GM12878 (cell line): Measurements from ENCODE around the gene GALK1. TPM values are rescaled to one million over a fixed set of nuclear protein-coding genes. Genes with fewer than 3 reads are reported as not detected.

ENCODE experiments used
- ATAC-seq: fragments of 200-7000 bp; cut with Tn5 transposase; 3 replicates; pipeline ENCODE4 v1.9.1; 2020; ENCODE audit warnings: mild to moderate bottlenecking, moderate library complexity
- BruUV-seq: library from RNA; stranded (reverse); fragments of 400-500 nt; replicated peaks from 2 replicates; lab custom pipeline; 2021; lab: Mats Ljungman, UMichigan
- CTCF ChIA-PET: fragments of 300-600 bp; sonication (Branson Sonifier 250); formaldehyde crosslinking; extraction: SDS; loops from one replicate; lab custom pipeline; 2021; ENCODE audit warnings: inconsistent platforms; lab: Yijun Ruan, JAX
- POLR2A ChIA-PET: fragments of 350-600 bp; formaldehyde crosslinking; extraction: SDS; loops from one replicate; lab custom pipeline; 2021; ENCODE audit warnings: inconsistent platforms; lab: Charles Lee
- RAD21 ChIA-PET: fragments of 300-600 bp; sonication (Branson Sonifier 250); formaldehyde crosslinking; loops from one replicate; lab custom pipeline; 2023; ENCODE audit warnings: antibody characterized with exemption; ENCODE audit not compliant: unreplicated experiment; lab: Charles Lee
- SMC1A ChIA-PET: fragments of 300-600 bp; sonication (Branson Sonifier 250); formaldehyde crosslinking; loops from one replicate; lab custom pipeline; 2023; ENCODE audit not compliant: unreplicated experiment, uncharacterized antibody; lab: Charles Lee
- DNase-seq: peaks from one replicate; pipeline ENCODE4 v3.0.0-alpha.2; 2011; ENCODE audit warnings: low read depth, low spot score
- FAIRE-seq: peaks from 3 replicates; lab custom pipeline; 2011; peaks lifted over from hg19 to GRCh38; lab: Jason Lieb, UNC
- H2AFZ ChIP-seq: 2 replicates; pipeline ENCODE4 v1.6.0; 2011; ENCODE audit warnings: low read depth, low read length, control low read depth; ENCODE audit not compliant: control insufficient read depth
- H3K27ac ChIP-seq: 2 replicates; pipeline ENCODE4 v1.5.1; 2011; ENCODE audit warnings: control low read depth; ENCODE audit not compliant: control insufficient read depth, insufficient read depth
- H3K27me3 ChIP-seq, 2 experiments: replicated peaks in 1 of 2; 2 replicates each; pipeline versions ENCODE4 v1.6.0 to v1.6.1; 2011; ENCODE audit warnings: low read length in 1 of 2; ENCODE audit not compliant: control insufficient read depth in 2 of 2, insufficient read depth in 2 of 2
- H3K36me3 ChIP-seq, 2 experiments: 2 replicates each; pipeline ENCODE4 v1.5.1; 2011; ENCODE audit warnings: low read length in 1 of 2; ENCODE audit not compliant: control insufficient read depth in 2 of 2, insufficient read depth in 2 of 2
- H3K4me1 ChIP-seq: 2 replicates; pipeline ENCODE4 v1.6.1; 2011; ENCODE audit warnings: mild to moderate bottlenecking, low read length, moderate library complexity, mixed read lengths; ENCODE audit not compliant: control insufficient read depth, insufficient read depth
- H3K4me2 ChIP-seq: 2 replicates; pipeline ENCODE4 v1.6.0; 2011; ENCODE audit warnings: control low read depth; ENCODE audit not compliant: control insufficient read depth, insufficient read depth
- H3K4me3 ChIP-seq: fragments of 200-600 bp; sonication (generic); 2 replicates; pipeline ENCODE4 v1.5.1; 2016
- H3K79me2 ChIP-seq: 2 replicates; pipeline ENCODE4 v1.6.0; 2011; ENCODE audit warnings: low read length; ENCODE audit not compliant: control insufficient read depth, insufficient read depth
- H3K9ac ChIP-seq: 2 replicates; pipeline ENCODE4 v1.8.0; 2011; ENCODE audit warnings: low read length, control low read depth, mixed read lengths; ENCODE audit not compliant: control insufficient read depth, insufficient read depth
- H3K9me3 ChIP-seq: replicated peaks from 3 replicates; pipeline ENCODE4 v1.5.1; 2011; ENCODE audit warnings: mild to moderate bottlenecking, low read length; ENCODE audit not compliant: control insufficient read depth, insufficient read depth
- H4K20me1 ChIP-seq: 2 replicates; pipeline ENCODE4 v1.6.0; 2011; ENCODE audit not compliant: control insufficient read depth, insufficient read depth
- BHLHE40 ChIP-seq, 2 experiments: fragments of 450-650 bp in 1 of 2; IDR thresholded peaks; 2 replicates each; pipeline ENCODE4 v1.6.1; 2011 to 2017; ENCODE audit warnings: low read depth in 2 of 2, borderline replicate concordance in 1 of 2, improper control_type of control experiment in 1 of 2, low read length in 1 of 2, mild to moderate bottlenecking in 1 of 2
- GATAD2B ChIP-seq: fragments of 450-650 bp; conservative IDR thresholded peaks from 2 replicates; pipeline ENCODE4 v1.6.1; 2017; ENCODE audit warnings: low read depth, mild to moderate bottlenecking, moderate library complexity
- IKZF2 ChIP-seq, 2 experiments: fragments of 450-650 bp; IDR thresholded peaks; 2 replicates each; pipeline ENCODE4 v1.6.1; 2017; ENCODE audit warnings: mild to moderate bottlenecking in 2 of 2, moderate library complexity in 2 of 2
- IRF3 ChIP-seq: fragments of 450-650 bp; IDR thresholded peaks from 2 replicates; pipeline ENCODE4 v1.6.1; 2014; ENCODE audit warnings: mild to moderate bottlenecking
- NFYA ChIP-seq: IDR thresholded peaks from 2 replicates; pipeline ENCODE4 v1.6.1; 2011; ENCODE audit warnings: low read depth, mild to moderate bottlenecking, low read length, improper control_type of control experiment, borderline replicate concordance
- PAX8 ChIP-seq: fragments of 450-650 bp; IDR thresholded peaks from 2 replicates; pipeline ENCODE4 v1.6.1; 2017; ENCODE audit warnings: mild to moderate bottlenecking, moderate library complexity
- POLR2AphosphoS5 ChIP-seq: IDR thresholded peaks from 2 replicates; pipeline ENCODE4 v1.6.1; 2011; ENCODE audit warnings: mild to moderate bottlenecking, low read length, inconsistent platforms
- RELA ChIP-seq: fragments of 450-650 bp; IDR thresholded peaks from 2 replicates; pipeline ENCODE4 v1.8.0; 2014; ENCODE audit warnings: borderline replicate concordance; ENCODE audit not compliant: partially characterized antibody
- STAT1 ChIP-seq: fragments of 450-650 bp; conservative IDR thresholded peaks from 2 replicates; pipeline ENCODE4 v1.6.1; 2014; ENCODE audit warnings: antibody characterized with exemption, mild to moderate bottlenecking
- ZSCAN29 ChIP-seq: fragments of 450-650 bp; IDR thresholded peaks from 2 replicates; pipeline ENCODE4 v1.6.1; 2017; ENCODE audit warnings: mild to moderate bottlenecking, moderate library complexity
- WGBS: methylation state at CpG from one replicate; pipeline ENCODE4 v1.1.6; 2016; ENCODE audit warnings: low lambda C conversion rate; ENCODE audit not compliant: insufficient replicate concordance, insufficient coverage; ENCODE audit errors: missing lambda C conversion rate; 5-methylcytosine and 5-hydroxymethylcytosine counted together
- in situ Hi-C: fragments of 300-500 bp; cut with MboI; formaldehyde crosslinking; loops from 9 replicates; pipeline ENCODE4 v1.14.3; 2018; ENCODE audit warnings: mixed read lengths
- intact Hi-C: fragments of 100-400 bp; cut with micrococcal nuclease; formaldehyde crosslinking; loops from one replicate; pipeline ENCODE4 v1.14.2; 2022; ENCODE audit not compliant: unreplicated experiment
- polyA plus RNA-seq, 11 experiments: library from polyadenylated mRNA; depleted of rRNA in 4 of 11; unstranded in 6 of 11; stranded (reverse) in 5 of 11; fragments of >200 nt; fragmentation: Nextera tagmentation in 4 of 11; fragmentation: Illumina TruSeq in 1 of 11; extraction: Ambion mirVana in 4 of 11; extraction: Trizol in 1 of 11; gene quantifications; 1 replicate in 1 of 11; 2 replicates in 10 of 11; pipeline versions ENCODE4 v1.2.1 to v1.2.3, GENCODE V29; 2011 to 2016; ENCODE audit warnings: inconsistent platforms in 2 of 11, missing spikeins in 2 of 11, low read depth in 1 of 11
- total RNA-seq, 4 experiments: library from RNA; depleted of rRNA in 3 of 4; stranded (reverse); fragments of >200 nt in 3 of 4; fragmentation: Illumina TruSeq in 1 of 4; extraction: Trizol in 1 of 4; gene quantifications; 2 replicates each; pipeline versions ENCODE4 v1.2.1 to v1.2.3, GENCODE V29; 2013 to 2021
- TF ChIP-seq, protein P1 (sequence below): fragments of 150-350 bp; IDR thresholded peaks from 2 replicates; pipeline ENCODE4 v1.6.1; 2016; ENCODE audit warnings: low read depth, low read length
- TF ChIP-seq, protein P2 (sequence below): IDR thresholded peaks from 2 replicates; pipeline ENCODE4 v1.6.1; 2011; ENCODE audit warnings: low read depth, low read length, improper control_type of control experiment, borderline replicate concordance
- TF ChIP-seq, protein P3 (sequence below): IDR thresholded peaks from 2 replicates; pipeline ENCODE4 v1.6.1; 2011; ENCODE audit warnings: low read depth, mild to moderate bottlenecking, low read length, moderate library complexity, borderline replicate concordance; ENCODE audit errors: extremely low read depth
- TF ChIP-seq, protein P4 (sequence below): fragments of 450-650 bp; conservative IDR thresholded peaks from 2 replicates; pipeline ENCODE4 v1.6.1; 2017; ENCODE audit warnings: mild to moderate bottlenecking, moderate library complexity

GALK1 gene
- total and polyA plus RNA-seq, 10 of the 15 experiments (the other 5 are each of a cell fraction or from before 2014, with no cell fraction given) = 0.21 to 43.8 (median 21.4) TPM

DNA sequence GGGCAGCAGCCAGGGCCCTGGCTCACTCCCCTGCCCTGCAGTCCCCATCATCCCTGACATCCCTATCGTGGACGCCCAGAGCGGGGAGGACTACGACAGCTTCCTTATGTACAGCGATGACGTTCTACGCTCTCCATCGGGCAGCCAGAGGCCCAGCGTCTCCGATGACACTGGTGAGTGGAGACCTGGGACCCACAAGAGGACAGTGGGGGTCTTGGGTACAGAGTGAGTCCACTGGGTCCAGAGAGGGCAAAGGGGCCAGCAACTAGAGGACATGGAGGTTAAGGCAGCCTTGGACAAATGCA, 12.6 kb downstream of the GALK1 start:
- H4K20me1 ChIP-seq = no peaks in the 10 kb centered on the region; the same call in 1 of the 2 replicates
- H3K4me2 ChIP-seq = no peak overlapping the region
- H3K4me1 ChIP-seq = peaks cover 10% of the 10 kb centered on the region
- CTCF ChIA-PET = interaction anchor here (1.1 to 10.6 kb wide), 19 partner anchors 9 to 150 kb away, joined by 3 to 164 read pairs (median 15); partner anchors contain the start of genes GALK1, SMIM5, UNC13D and WBP2
- FAIRE-seq (no peak), DNase-seq (no peak), ATAC-seq (no peak)
- intact Hi-C loops = loop anchor here (5.0 kb wide), 1 partner anchor 325 kb away; no protein-coding TSS in a partner anchor
- no TSS peak for BruUV-seq
- H3K9ac ChIP-seq = no peak overlapping the region
- POLR2A ChIA-PET = interaction anchor here (1.6 to 2.1 kb wide), 4 partner anchors 12 to 106 kb away, joined by 5 to 13 read pairs (median 10); partner anchors contain the start of gene GALK1
- no peaks in the 10 kb centered on the region for H3K36me3 ChIP-seq
- SMC1A ChIA-PET = interaction anchor here (1.0 to 1.8 kb wide), 3 partner anchors 14 to 57 kb away, joined by 3 to 6 read pairs (median 5); no protein-coding TSS in a partner anchor
- no peak overlapping the region for H3K4me3 ChIP-seq
- no peak overlapping the region for H2AFZ ChIP-seq
- H3K9me3 ChIP-seq = no peaks in the 10 kb centered on the region
- RAD21 ChIA-PET = interaction anchor here (0.6 to 2.5 kb wide), 6 partner anchors 31 to 144 kb away, joined by 3 to 24 read pairs (median 9); partner anchors contain the start of genes SMIM5 and TRIM65
- TF ChIP-seq, protein P1, sequence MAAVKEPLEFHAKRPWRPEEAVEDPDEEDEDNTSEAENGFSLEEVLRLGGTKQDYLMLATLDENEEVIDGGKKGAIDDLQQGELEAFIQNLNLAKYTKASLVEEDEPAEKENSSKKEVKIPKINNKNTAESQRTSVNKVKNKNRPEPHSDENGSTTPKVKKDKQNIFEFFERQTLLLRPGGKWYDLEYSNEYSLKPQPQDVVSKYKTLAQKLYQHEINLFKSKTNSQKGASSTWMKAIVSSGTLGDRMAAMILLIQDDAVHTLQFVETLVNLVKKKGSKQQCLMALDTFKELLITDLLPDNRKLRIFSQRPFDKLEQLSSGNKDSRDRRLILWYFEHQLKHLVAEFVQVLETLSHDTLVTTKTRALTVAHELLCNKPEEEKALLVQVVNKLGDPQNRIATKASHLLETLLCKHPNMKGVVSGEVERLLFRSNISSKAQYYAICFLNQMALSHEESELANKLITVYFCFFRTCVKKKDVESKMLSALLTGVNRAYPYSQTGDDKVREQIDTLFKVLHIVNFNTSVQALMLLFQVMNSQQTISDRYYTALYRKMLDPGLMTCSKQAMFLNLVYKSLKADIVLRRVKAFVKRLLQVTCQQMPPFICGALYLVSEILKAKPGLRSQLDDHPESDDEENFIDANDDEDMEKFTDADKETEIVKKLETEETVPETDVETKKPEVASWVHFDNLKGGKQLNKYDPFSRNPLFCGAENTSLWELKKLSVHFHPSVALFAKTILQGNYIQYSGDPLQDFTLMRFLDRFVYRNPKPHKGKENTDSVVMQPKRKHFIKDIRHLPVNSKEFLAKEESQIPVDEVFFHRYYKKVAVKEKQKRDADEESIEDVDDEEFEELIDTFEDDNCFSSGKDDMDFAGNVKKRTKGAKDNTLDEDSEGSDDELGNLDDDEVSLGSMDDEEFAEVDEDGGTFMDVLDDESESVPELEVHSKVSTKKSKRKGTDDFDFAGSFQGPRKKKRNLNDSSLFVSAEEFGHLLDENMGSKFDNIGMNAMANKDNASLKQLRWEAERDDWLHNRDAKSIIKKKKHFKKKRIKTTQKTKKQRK = no peak
- TF ChIP-seq STAT1 = no peak
- TF ChIP-seq, protein P2, sequence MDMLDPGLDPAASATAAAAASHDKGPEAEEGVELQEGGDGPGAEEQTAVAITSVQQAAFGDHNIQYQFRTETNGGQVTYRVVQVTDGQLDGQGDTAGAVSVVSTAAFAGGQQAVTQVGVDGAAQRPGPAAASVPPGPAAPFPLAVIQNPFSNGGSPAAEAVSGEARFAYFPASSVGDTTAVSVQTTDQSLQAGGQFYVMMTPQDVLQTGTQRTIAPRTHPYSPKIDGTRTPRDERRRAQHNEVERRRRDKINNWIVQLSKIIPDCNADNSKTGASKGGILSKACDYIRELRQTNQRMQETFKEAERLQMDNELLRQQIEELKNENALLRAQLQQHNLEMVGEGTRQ = no peak
- no peak for TF ChIP-seq POLR2AphosphoS5
- no peak for TF ChIP-seq GATAD2B
- no peak for TF ChIP-seq RELA
- TF ChIP-seq IKZF2 (IDR thresholded peaks at IDR 0.05) = no peak
- TF ChIP-seq, protein P3, sequence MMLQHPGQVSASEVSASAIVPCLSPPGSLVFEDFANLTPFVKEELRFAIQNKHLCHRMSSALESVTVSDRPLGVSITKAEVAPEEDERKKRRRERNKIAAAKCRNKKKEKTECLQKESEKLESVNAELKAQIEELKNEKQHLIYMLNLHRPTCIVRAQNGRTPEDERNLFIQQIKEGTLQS = no peak
- no peak for TF ChIP-seq ZSCAN29
- no peak for TF ChIP-seq IRF3
- TF ChIP-seq BHLHE40 (IDR thresholded peaks at IDR 0.05; ENCODE audit: borderline replicate concordance in 1 of 2, low read depth in 2 of 2, low read length in 1 of 2) = no peak
- no peak for TF ChIP-seq PAX8
- TF ChIP-seq NFYA = no peak
- TF ChIP-seq, protein P4, sequence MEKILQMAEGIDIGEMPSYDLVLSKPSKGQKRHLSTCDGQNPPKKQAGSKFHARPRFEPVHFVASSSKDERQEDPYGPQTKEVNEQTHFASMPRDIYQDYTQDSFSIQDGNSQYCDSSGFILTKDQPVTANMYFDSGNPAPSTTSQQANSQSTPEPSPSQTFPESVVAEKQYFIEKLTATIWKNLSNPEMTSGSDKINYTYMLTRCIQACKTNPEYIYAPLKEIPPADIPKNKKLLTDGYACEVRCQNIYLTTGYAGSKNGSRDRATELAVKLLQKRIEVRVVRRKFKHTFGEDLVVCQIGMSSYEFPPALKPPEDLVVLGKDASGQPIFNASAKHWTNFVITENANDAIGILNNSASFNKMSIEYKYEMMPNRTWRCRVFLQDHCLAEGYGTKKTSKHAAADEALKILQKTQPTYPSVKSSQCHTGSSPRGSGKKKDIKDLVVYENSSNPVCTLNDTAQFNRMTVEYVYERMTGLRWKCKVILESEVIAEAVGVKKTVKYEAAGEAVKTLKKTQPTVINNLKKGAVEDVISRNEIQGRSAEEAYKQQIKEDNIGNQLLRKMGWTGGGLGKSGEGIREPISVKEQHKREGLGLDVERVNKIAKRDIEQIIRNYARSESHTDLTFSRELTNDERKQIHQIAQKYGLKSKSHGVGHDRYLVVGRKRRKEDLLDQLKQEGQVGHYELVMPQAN = no peak
- H3K27me3 ChIP-seq = no peaks in the 10 kb centered on the region
- in situ Hi-C loops = no loop called here
- 83% methylated on average over 10 of the region's 10 CpGs for WGBS
- no peak overlapping the region for H3K27ac ChIP-seq
- no peaks in the 10 kb centered on the region for H3K79me2 ChIP-seq
